NCI-H69 (cell line): Measurements from ENCODE around the gene CNDP2.
"Not testable (repeated sequence)": the region's sequence is repeated elsewhere in the genome, so short reads cannot be mapped to it uniquely, and the experiment has no call there.

ENCODE experiments used
- DNase-seq: peaks from one replicate; lab custom pipeline; 2025; lab: John Stamatoyannopoulos, UW

Gene CNDP2

GRCh38 chr18:74539289-74539688 lies 43.1 kb downstream of the CNDP2 start:
- DNase-seq: no peak

GRCh38 chr18:74540652-74541421 lies 44.7 kb downstream of the CNDP2 start:
- DNase-seq: peak; percentile 83

GRCh38 chr18:74541703-74542555 lies 45.8 kb downstream of the CNDP2 start:
- DNase-seq: no peak

- peak; percentile 78 for DNase-seq
These were observed 48.7 kb downstream of the CNDP2 start for GRCh38 chr18:74544898-74545297.

- no peak for DNase-seq
These were observed 49.8 kb downstream of the CNDP2 start for GRCh38 chr18:74546007-74546406.

GRCh38 chr18:74546751-74547530 lies 50.8 kb downstream of the CNDP2 start:
- DNase-seq: no peak

- no peak for DNase-seq
These were observed 51.7 kb downstream of the CNDP2 start for GRCh38 chr18:74547860-74548259.

GRCh38 chr18:74549591-74550104 lies 53.5 kb downstream of the CNDP2 start:
- no peak for DNase-seq

- DNase-seq: no peak
These were observed 54.7 kb downstream of the CNDP2 start for GRCh38 chr18:74550886-74551285.

- DNase-seq: no peak
These were observed 55.3 kb downstream of the CNDP2 start for GRCh38 chr18:74551452-74551851.

- DNase-seq: peak; percentile 94
These were observed 55.9 kb downstream of the CNDP2 start for GRCh38 chr18:74551936-74552555.

GRCh38 chr18:74556126-74556525 lies 60.0 kb downstream of the CNDP2 start:
- no peak for DNase-seq

- no peak for DNase-seq
These were observed 61.9 kb downstream of the CNDP2 start for GRCh38 chr18:74558096-74558495.

GRCh38 chr18:74562131-74562730 lies 66.1 kb downstream of the CNDP2 start:
- no peak for DNase-seq

GRCh38 chr18:74562775-74563174 lies 66.6 kb downstream of the CNDP2 start:
- DNase-seq: no peak

GRCh38 chr18:74563999-74564398 lies 67.8 kb downstream of the CNDP2 start:
- DNase-seq: no peak

GRCh38 chr18:74565164-74565563 lies 69.0 kb downstream of the CNDP2 start:
- not testable (repeated sequence) for DNase-seq

GRCh38 chr18:74565993-74566392 lies 69.8 kb downstream of the CNDP2 start:
- DNase-seq: not testable (repeated sequence)

GRCh38 chr18:74567822-74568221 lies 71.7 kb downstream of the CNDP2 start:
- DNase-seq: no peak

GRCh38 chr18:74569401-74569800 lies 73.2 kb downstream of the CNDP2 start:
- DNase-seq: no peak

GRCh38 chr18:74570266-74570665 lies 74.1 kb downstream of the CNDP2 start:
- DNase-seq: no peak
